Small intestine (tissue), 7 donors: Measurements from ENCODE around the gene DLG2. TPM values are rescaled to one million over a fixed set of nuclear protein-coding genes. Genes with fewer than 3 reads are reported as not detected.
"Not testable (repeated sequence)": the region's sequence is repeated elsewhere in the genome, so short reads cannot be mapped to it uniquely, and the experiment has no call there.

ENCODE experiments used
- DNase-seq, 2 donors: peaks; one replicate each; pipeline versions ENCODE4 v3.0.0 to v3.0.0-alpha.2; 2013
- FAIRE-seq: peaks from 2 replicates; lab custom pipeline; 2012; peaks lifted over from hg19 to GRCh38; lab: Jason Lieb, UNC
- H3K27ac ChIP-seq, 3 donors: one replicate each; pipeline ENCODE4 v1.5.1; 2013; ENCODE audit warnings: low read length in 2 of 3, mild to moderate bottlenecking in 2 of 3, control low read depth in 1 of 3, inconsistent platforms in 1 of 3, low read depth in 1 of 3, moderate library complexity in 1 of 3
- H3K27me3 ChIP-seq, 3 donors: one replicate each; pipeline ENCODE4 v1.6.1; 2013; ENCODE audit warnings: low read length in 3 of 3, inconsistent platforms in 1 of 3; ENCODE audit not compliant: control insufficient read depth in 3 of 3, insufficient read depth in 3 of 3
- H3K36me3 ChIP-seq, 3 donors: one replicate each; pipeline ENCODE4 v1.6.1; 2013; ENCODE audit warnings: low read length in 3 of 3, inconsistent platforms in 1 of 3, low read depth in 1 of 3, mild to moderate bottlenecking in 1 of 3, moderate library complexity in 1 of 3; ENCODE audit not compliant: control insufficient read depth in 3 of 3, insufficient read depth in 2 of 3
- H3K4me1 ChIP-seq, 3 donors: one replicate each; pipeline ENCODE4 v1.6.1; 2013; ENCODE audit warnings: low read length in 2 of 3, inconsistent platforms in 1 of 3, low read depth in 1 of 3, mild to moderate bottlenecking in 1 of 3, moderate library complexity in 1 of 3; ENCODE audit not compliant: control insufficient read depth in 3 of 3, insufficient read depth in 2 of 3
- H3K4me3 ChIP-seq, 3 donors: one replicate each; pipeline ENCODE4 v1.5.1; 2013; ENCODE audit warnings: low read length in 3 of 3, control low read depth in 1 of 3, inconsistent platforms in 1 of 3, low read depth in 1 of 3, mild to moderate bottlenecking in 1 of 3, moderate library complexity in 1 of 3
- H3K9me3 ChIP-seq, 2 donors: one replicate each; pipeline ENCODE4 v1.6.1; 2013; ENCODE audit warnings: low read depth in 1 of 2, low read length in 1 of 2; ENCODE audit not compliant: control insufficient read depth in 2 of 2, insufficient read depth in 1 of 2
- WGBS, 3 donors: extraction: QIAGEN DNeasy Blood & Tissue Kit; methylation state at CpG; one replicate each; pipeline ENCODE4 v1.1.7; 2013; 5-methylcytosine and 5-hydroxymethylcytosine counted together
- polyA plus RNA-seq, 4 donors: library from polyadenylated mRNA; stranded (reverse) in 3 of 4; unstranded in 1 of 4; fragments of 200-250 nt in 3 of 4; fragments of 120-200 nt in 1 of 4; gene quantifications; one replicate each; pipeline versions ENCODE4 v1.2.1 to v1.2.3, GENCODE V29; 2013
- donor health status: healthy with polysubstance abuse.
- donor health status: control.
- donor health status: control.
- donor health status: Bipolar disorder and iron deficiency.
- donor health status: healthy.

The DLG2 gene
- polyA plus RNA-seq, 4 donors = 0.22 to 1.6 (median 1.1) TPM

DNA sequence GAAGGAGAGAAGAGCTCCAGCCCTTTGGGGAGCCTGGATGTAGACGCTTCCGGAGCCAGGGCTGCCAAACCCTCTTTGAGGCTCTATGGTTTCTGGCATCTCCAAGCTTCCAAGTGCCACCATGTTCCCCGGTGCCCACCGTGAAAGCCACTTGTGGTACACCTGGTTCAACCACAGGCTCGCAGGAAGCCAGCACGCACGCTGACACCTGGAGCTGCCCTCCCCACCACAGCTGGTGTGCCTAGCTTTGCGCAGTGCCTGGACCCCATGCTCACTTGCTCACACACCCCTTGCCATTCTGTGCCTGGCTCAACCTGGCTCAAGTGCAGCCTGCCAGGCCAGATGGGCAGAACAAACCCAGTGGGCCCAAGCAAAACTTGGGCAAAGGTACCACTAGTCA, 831.4 kb downstream of the DLG2 start:
- DNase-seq (no peak), FAIRE-seq (no peak)
- H3K27ac ChIP-seq = no peak overlapping the region
- no peaks in the 10 kb centered on the region for H3K4me1 ChIP-seq
- H3K4me3 ChIP-seq = no peak overlapping the region
- H3K27me3 ChIP-seq = no peaks in the 10 kb centered on the region
- peaks cover 0 to 2% of the 10 kb centered on the region in 2 donors for H3K9me3 ChIP-seq
- no peaks in the 10 kb centered on the region for H3K36me3 ChIP-seq
- WGBS, 3 donors = 81 to 94% (median 91%) methylated on average over 8 of the region's 8 CpGs

DNA sequence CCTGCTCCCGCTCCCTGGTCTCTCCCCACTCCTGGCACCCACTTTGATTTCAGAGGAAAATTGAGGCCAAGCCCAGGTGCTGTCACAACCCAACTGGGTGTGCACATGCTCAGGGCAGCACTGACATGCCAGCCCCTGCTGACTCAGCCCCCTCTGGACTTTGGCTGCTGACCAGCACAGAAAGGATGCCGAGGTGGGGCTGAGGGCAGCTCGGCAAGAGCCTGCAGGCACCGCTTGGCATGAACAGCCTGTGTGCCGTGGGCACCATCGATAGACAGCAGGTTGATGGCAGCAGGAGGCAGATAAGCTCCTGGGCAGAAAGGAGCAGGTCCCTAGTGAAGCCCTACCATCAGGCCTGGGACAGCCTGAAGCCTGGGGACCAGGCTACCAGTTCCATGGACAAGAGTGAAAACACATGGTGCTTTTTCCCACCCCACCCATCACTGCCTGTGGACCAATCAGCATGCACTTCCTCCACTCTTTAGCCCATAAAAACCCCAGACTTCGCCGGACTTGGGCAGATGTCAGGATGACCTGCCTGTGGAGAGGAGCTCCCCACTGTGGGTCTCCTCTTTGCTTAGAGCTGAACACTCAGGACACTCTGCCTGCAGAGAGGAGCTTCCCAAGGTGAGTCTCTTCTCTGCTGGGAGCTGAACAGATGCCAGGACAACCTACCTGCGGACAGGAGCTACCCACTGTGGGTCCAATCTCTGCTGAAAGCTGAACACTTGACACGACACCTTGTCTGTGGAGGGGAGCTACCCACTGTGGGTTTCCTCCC, 832.3 kb downstream of the DLG2 start:
- no peak for FAIRE-seq
- DNase-seq = no peak
- WGBS, 3 donors = 80 to 91% (median 85%) methylated on average over 10 of the region's 10 CpGs
- no peaks in the 10 kb centered on the region for H3K4me1 ChIP-seq
- H3K36me3 ChIP-seq = no peaks in the 10 kb centered on the region
- no peaks in the 10 kb centered on the region for H3K27me3 ChIP-seq
- H3K9me3 ChIP-seq = peaks cover 0 to 2% of the 10 kb centered on the region in 2 donors
- no peak overlapping the region for H3K27ac ChIP-seq
- no peak overlapping the region for H3K4me3 ChIP-seq

DNA sequence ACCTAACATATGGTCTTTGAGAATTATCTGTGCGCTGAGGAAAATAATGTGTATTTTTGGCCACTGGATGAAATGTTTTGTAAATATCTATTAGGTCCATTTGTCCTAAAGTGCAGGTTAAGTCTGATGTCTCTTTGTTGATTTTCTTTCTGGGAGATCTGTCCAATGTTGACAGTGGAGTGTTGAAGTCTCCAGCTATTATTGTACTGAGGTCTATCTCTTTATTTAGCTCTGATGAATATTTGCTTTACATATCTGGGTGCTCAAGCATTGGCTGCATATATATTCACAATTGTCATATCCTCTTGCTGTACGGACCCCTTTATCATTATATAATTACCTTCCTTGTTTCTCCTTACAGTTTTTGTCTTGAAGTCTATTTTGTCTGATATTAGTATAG, 833.8 kb downstream of the DLG2 start:
- no peaks in the 10 kb centered on the region for H3K4me1 ChIP-seq
- peaks cover 0 to 2% of the 10 kb centered on the region in 2 donors for H3K9me3 ChIP-seq
- no peak overlapping the region for H3K4me3 ChIP-seq
- FAIRE-seq (no peak), DNase-seq (no peak)
- H3K27ac ChIP-seq = no peak overlapping the region
- H3K36me3 ChIP-seq = no peaks in the 10 kb centered on the region
- WGBS, 3 donors = 82 to 84% (median 83%) methylated on average over 2 of the region's 2 CpGs
- no peaks in the 10 kb centered on the region for H3K27me3 ChIP-seq

DNA sequence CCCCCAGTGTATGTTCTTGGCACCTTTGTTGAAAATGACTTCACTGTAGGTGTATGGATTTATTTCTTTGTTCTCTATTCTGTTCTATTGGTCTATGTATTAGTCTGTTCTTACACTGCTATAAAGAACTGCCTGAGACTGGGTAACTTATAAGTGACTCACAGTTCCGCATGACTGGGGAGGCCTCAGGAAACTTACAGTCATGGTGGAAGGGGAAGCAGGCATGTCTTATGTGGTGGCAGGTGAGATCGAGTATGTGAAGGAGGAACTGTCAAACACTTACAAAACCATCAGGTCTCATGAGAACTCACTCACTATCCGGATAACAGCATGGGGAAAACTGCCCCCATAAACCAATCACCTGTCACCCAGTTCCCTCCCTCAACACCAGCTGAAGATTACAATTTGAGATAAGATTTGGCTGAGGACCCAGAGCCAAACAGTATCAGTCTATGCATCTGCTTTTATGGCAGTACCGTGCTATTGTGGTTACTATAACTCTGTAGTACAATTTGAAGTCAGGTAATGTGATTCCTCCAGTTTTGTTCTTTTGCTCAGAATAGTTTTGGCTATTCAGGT, 836.2 kb downstream of the DLG2 start:
- WGBS, 3 donors = 36 to 54% (median 46%) methylated on average over 4 of the region's 4 CpGs
- Histone ChIP-seq H3K36me3 (no peaks in the 10 kb centered on the region), H3K9me3 (no peaks in the 10 kb centered on the region), H3K4me3 (no peak overlapping the region), H3K27ac (no peak overlapping the region), H3K4me1 (no peaks in the 10 kb centered on the region), H3K27me3 (no peaks in the 10 kb centered on the region)
- DNase-seq = no peak
- no peak for FAIRE-seq

DNA sequence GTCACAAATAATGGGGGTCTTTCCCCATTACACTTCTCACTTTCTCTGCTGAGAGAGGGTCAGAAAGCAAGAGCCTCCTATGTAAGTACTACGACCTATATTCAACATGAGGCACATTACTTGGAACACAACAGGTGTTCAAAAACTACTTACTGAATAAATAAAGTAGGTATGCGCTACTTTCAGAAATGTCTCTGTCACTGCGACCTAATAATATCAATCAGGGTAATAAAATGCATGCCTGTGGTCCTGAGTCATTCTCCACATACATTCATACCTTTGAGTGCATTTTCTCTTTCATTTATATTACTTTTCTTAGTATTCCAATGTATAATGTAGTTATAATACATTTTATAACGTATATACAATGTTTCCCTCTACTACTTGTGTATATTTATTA, 838.9 kb downstream of the DLG2 start:
- Histone ChIP-seq H3K27ac (no peak overlapping the region), H3K4me3 (no peak overlapping the region), H3K36me3 (no peaks in the 10 kb centered on the region), H3K27me3 (no peaks in the 10 kb centered on the region), H3K4me1 (no peaks in the 10 kb centered on the region), H3K9me3 (no peaks in the 10 kb centered on the region)
- FAIRE-seq = no peak
- DNase-seq = no peak
- 30 to 63% (median 30%) methylated on average over 4 of the region's 4 CpGs for WGBS, 3 donors

DNA sequence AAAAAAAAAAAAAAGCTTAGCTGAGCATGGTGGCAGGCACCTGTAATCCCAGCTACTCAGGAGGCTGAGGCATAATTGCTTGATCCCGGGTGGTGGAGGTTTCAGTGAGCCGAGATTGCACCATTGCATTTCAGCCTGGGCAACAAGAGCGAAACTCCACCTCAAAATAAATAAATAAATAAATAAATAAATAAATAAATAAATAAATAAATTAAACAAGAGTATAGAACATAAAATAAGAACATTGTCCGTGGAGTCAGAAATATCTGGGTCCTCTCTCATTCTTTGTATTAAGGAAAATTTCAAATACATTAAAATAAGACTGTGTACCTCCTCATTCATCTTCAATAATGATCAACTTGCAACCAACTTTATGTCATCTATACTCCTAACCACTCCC, 843.0 kb downstream of the DLG2 start:
- not testable (repeated sequence) for H3K27me3 ChIP-seq, H3K4me1 ChIP-seq, H3K9me3 ChIP-seq, H3K36me3 ChIP-seq, H3K27ac ChIP-seq, FAIRE-seq, DNase-seq, H3K4me3 ChIP-seq
- WGBS, 3 donors = 83 to 94% (median 89%) methylated on average over 4 of the region's 4 CpGs

DNA sequence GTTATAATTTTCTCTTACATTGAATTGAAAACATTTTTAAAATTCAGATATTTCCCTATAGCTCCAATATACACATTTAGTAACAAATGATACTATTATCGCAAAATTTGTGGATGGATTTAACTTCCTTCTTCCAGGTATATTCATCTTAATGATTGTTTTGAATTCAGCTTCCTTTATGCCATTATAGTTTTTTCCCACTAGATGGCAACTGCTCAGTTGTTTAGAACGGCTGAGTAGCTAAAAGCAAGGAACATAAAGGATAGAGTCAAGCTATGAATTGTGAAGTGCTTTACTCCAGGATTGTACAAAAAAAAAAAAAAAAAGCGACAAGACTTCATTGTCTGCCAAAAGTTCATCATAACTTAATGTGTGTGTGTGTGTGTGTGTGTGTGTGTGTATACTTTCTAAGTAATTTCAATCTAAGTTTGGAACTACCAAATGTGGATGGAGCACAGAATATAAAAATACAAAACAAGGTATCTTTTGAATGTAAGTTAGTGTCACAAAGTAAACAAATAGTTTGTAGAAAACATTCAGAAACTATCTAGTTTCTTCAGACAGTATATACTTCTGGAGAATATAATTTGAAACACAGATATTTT, 846.4 kb downstream of the DLG2 start:
- Histone ChIP-seq H3K27me3 (no peaks in the 10 kb centered on the region), H3K36me3 (no peaks in the 10 kb centered on the region), H3K9me3 (no peaks in the 10 kb centered on the region), H3K4me1 (no peaks in the 10 kb centered on the region), H3K4me3 (no peak overlapping the region), H3K27ac (no peak overlapping the region)
- FAIRE-seq = no peak
- DNase-seq = peak; percentile 6 to 27
- WGBS, 3 donors = 10 to 15% (median 15%) methylated on average over 3 of the region's 3 CpGs

DNA sequence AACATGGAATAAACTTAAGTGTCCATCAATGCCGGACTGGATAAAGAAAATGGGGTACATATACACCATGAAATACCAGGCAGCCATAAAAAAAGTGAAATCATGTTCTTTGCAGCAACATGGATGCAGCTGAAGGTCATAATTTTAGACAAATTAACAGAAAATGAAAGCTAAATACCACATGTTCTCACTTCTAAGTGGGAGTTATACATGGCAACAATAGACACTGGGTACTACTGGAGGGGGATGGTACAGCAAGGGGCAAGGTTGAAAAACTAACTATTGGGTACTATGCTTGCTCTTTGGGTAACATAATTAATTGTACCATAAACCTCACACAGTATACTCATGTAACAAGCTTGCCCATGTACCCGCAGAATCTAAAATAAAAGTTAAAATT, 851.6 kb downstream of the DLG2 start:
- Histone ChIP-seq H3K4me1 (no peaks in the 10 kb centered on the region), H3K9me3 (peaks cover 0 to 3% of the 10 kb centered on the region in 2 donors), H3K27me3 (no peaks in the 10 kb centered on the region), H3K27ac (no peak overlapping the region), H3K4me3 (no peak overlapping the region), H3K36me3 (no peaks in the 10 kb centered on the region)
- FAIRE-seq (no peak), DNase-seq (no peak)
- 88 to 96% (median 95%) methylated on average over 2 of the region's 2 CpGs for whole genome bisulfite sequencing, 3 donors
